Activated CD4-positive, alpha-beta T cell treated with anti-CD3 and anti-CD28 coated beads for 48 hours (primary cell): ENCODE results near the gene SOX21.

Experiments used
- DNase-seq: peaks from one replicate; pipeline ENCODE4 v3.0.0-alpha.2; 2020

SOX21 gene

DNA sequence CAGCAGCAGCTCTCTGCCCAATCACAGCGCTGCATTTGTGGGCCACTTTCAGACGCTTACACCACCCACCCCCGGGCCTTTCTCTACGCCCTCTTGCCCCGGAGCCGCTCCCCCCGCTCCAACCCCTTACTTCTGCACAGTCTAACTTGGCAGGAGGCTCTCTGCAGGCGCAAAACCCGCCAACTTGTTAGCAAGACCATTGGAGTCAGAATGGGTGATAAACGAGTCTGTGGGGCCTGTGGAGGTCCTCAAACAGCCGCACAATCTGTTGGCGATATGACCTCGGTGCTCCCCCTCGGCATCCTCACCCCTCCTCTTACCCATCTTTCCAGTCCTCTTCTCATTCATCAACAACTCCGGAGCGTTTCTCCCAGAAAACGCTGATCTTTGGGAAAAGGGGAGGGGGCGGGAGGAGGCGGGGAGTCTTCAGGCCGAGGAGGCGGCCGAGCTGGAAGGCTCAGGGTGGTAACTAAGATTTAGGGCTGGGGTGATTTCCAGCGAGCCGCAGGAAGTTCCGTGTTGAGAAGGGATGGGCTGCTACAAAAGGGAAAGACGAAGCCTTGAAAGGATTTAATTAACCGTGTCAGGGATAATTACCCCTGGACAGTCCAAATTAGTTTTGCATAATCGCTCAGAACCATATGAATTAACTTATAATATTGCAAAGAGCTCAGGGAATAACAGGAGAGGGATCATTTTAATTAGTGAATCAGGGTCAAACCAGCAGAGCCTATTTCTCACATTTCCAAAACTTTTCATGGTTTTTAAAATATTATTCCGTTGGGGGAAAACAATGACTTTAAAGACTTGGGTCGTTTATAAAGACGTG, 4.1 kb downstream of the SOX21 start:
- DNase-seq, result peak; percentile 12

GRCh38 chr13:94707400-94708021, 4.8 kb downstream of the SOX21 start:
- DNase-seq, result peak; percentile 17

DNA sequence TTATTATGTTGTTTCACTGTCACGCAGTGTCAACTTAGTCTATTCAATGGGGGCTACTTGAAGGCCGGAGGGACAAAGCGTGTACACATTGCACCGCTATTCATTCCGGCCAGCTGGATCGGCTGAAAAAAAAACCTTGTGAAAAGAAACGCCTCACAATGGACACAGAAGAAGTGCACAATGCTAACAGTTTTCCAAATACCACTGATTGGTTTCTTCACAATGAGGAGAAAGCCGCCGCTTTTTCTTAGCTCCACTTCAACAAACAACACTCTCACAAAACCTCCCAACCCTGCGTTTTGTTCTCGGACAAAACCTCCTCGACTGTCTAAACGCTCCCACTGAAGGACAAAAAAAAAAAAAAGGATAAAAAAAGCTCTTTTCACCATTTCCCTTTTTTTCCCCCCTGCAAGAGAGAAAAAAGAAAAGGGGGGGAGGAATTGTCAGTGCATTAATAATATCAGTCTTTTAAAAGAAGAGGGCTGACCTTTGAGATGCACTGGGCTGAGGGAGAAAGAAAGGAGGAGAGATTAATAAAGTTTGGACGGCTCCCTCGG, 5.4 kb downstream of the SOX21 start:
- DNase-seq, result no peak

DNA sequence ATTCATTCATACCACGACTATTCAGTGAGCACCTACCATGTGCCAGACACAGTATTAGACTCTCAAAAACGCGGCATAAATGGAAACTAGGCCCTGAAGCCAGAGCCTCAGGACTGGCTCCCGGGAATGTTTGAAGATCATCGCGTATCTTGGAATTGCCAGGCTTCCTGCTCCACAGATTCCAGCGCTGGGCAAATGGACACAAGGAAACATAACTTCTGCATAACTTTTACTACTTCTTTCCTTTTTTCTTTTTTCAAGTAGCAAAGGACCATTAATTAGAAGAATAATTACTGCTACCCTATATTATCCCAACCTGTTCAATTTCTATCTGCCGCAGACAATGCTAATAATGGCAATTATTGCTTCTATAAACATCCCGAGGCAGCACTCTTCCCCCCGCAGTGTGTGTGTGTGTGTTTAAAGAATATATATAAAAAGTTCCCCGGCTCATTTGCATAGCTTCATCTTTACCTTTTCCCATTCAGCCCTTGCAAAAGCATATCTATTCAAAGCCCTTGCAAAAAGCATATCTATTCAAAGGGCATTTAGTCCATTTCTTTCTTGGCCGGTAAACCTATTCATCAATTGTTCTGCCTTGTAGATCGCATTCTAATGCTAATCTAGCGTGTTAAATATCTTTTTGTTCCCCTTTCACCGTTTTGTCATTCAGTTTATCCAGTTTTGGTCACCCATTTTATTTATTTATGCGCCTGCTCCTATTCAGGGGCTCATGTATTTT, 6.1 kb downstream of the SOX21 start:
- no peak for DNase-seq

GRCh38 chr13:94705081-94706030, 7.0 kb downstream of the SOX21 start:
- DNase-seq, result peak; percentile 7

DNA sequence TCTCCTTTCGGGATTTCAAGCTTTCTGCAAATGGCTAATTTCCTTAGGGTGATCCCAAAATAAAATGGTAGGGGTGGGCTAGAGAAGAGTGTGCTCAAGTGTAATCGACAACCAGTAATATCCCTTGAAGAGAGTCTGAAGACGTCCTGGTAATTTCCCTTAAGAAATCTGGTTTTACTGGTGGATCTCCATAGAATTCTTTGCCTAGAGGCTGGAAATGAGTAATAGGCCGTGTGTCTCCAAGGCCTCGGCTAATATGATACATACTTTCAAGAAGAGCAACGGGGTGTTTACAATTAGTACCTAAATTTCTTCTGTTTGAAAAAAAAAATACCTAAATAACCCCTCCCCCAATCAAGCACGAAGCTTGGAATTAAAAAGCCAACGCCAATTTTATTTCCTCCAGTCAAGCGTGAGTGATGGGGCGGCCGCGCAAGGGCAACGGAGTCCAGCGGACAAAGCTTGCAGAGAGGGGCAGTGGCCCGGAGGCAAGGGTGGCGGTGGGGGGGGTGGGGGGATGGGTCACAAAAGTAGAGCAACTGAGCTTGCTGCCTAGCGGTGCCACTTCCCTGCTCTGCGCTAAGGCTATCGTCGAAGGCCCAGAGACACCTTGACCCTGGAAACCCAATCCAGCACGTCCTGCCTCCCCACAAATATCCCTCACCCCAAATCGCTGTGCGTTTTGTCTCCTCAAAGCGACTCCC, 7.8 kb downstream of the SOX21 start:
- DNase-seq, result no peak

DNA sequence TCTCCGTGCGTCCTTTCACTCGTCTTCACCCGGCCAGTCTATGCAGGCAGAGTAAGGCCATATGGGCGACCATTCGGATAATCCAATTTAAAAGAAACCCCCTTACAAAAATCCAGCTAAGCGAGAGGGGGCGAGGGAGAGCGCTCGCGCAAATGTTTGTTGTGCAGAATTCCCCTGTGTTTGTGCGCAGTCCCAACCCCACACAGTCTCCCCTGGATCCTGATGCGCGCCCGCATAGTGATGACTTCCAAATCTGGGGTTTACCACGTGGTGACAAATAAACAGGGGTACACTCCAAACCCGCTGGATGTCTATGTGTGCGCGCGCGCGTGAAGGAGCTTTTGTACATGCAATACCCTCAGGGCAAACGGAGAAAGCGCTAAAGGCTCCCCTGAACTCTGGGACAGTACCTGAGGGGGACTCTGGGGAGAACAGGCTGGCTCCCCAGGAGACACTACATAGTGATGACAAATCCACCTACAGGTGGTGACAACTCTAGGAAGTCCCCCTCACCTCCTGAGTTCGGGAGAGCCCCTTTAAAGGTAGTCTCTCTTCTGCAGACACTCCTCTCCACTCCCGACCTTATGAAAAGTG, 8.5 kb downstream of the SOX21 start:
- DNase-seq, result peak; percentile 19

DNA sequence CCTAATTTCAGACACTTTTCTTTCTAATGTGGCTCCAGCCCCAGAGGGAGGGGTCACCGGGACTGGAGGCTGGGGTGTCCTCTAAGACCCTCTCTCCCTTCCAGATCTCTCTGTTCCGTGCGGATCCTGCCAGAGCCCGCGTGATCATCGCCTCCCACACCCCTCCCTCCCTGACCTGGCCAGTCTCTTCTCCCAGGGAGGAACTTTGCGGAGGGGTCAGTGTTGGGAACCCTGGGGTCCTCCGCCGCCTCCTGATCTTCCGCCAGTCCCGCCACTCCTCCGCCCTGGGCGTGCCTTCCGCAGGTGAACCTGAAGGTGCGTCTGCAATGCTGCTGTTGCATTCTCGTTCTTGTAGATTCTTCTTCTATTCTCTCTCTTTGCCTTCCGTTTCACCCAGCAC, 9.1 kb downstream of the SOX21 start:
- DNase-seq, result peak; percentile 4

GRCh38 chr13:94702181-94703041, 9.9 kb downstream of the SOX21 start:
- peak; percentile 11 for DNase-seq

DNA sequence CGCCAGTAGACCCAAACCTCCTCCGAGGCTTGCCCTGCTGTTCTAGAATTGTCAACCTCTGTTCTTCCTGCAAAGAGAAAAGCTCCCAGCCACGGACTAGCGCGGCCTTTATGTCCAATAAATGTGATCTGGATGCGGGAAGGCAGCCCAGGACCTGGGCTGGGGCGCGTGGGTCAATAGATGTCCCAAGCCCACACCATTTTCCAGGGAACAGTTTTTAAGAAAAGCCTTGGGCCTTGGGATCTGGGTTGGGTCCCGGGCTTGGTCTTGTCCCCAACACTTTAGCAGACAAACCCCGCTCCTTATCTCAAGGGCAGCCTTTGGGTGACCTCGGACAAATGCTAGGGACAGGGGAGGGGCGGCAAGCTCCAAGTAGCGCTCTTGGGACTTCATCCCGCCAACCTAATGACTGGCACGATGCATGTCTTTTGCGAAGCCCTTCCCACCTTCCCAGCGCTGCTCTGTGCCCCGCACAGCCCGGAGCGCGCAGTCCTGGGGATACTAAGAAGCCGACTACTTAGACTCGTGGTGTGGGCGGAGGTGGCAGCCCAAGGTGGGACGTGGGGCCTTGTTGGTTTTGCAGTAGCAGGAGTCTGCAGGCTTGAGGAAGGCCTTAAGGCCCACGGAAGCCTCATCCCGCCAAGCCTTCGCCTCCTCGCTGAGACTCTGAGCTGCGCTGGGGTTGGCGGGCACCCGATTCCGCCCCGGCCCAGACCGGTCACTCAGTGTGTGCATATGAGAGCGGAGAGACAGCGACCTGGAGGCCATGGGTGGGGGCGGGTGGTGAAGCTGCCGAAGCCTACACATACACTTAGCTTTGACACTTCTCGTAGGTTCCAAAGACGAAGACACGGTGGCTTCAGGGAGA, 10.8 kb downstream of the SOX21 start:
- DNase-seq, result no peak

DNA sequence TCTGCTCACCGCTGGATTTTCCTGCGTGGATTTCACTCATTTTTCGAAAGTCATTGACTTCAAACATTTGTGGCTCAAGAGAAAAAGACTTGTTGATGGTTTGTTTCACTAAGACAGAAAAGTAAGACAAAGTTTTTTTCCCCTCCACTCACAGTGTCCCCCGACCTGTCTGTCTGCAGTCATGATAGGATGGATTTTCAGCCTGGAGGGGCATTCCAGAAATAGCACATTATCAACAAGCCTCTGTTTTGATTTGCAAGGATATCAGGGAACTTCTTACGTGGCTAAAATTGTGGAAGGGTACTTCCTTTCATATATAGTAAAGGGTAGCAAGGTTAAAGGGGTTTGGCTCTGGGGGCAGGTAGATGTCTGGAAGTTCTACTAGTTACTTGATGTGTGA, 11.8 kb downstream of the SOX21 start:
- no peak for DNase-seq

DNA sequence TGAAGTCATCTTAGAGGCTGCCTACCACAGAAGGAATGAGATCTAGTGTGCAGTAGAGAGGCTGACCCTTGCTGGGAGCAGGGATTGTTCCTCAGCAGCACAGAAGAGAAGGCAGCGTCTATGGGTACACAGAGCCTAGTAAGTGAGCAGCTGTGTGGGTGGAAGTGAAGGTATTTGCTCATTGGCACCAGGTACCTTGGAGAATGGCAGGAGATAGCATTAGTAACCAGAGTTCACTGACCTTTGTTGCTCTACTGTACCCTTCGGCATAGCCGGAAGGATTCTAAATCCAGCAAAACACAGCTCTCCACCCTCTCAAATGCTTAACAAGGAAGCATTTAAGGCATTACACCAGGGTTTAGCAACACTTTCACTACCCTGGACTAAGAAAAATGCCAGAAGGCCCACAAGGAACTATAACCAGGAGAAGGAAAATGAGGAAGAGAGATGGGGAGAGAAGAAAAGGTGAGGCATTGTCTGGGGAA, 12.3 kb downstream of the SOX21 start:
- no peak for DNase-seq

GRCh38 chr13:94696171-94696570, 16.2 kb downstream of the SOX21 start:
- no peak for DNase-seq

DNA sequence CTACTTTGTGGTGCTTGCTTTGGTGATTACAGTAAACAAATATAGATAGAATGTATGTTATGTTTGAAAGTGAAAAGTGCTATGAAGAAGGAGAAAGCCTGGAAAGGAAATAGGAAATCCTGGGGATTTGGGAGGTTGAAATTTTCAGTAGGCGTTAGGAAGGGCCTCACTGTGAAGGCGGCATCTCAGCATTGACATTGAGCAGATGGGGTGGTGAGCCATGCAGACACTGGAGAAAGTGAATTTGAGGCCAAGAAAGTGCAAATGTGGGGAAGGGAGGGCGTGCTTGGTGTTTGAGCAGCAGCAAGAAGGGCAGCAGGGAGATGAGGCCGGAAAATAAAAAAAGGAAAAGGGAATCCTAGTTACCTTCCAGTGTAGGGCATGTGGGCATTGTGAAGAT, 20.3 kb downstream of the SOX21 start:
- DNase-seq, result no peak

- no peak for DNase-seq
Measured at GRCh38 chr13:94683409-94683808, 28.9 kb downstream of the SOX21 start.

DNA sequence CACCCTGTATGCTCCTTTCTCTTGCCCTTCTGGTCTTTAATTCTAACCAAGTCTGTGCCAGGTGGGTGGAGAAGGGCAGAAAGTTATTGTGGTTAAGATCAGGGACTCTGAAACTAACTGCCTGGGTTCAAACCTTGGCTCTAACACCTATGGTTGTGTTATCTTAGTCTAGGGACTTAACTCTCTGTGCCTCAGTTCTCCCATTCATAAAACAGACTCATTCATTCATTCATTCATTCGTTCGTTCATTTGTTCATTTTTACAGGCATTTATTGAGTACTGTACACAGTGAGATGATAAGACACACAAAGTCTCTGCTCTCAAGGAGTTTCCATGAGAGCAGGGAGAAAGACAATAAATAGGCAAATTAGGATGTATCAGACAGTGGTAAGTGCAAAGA, 30.1 kb downstream of the SOX21 start:
- DNase-seq, result no peak

GRCh38 chr13:94679614-94680013, 32.7 kb downstream of the SOX21 start:
- DNase-seq, result no peak

DNA sequence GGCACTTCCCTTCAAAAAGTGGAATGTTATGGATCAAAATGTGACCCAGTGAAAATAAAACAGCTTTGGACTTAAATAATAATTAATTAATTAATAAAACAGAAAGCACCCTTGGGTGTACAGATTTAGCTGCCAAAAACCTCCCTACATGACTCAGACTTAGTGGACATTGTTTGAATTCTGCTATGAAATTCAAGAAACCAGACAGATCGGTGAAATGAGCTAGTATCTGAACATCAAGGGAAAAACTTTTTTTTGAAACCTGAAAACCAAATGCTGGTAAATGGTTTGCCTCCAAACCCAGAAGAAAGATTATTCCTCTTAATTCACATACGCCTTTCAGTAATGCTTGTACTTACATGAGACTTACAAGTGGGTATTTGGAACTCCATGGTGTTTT, 33.5 kb downstream of the SOX21 start:
- DNase-seq, result no peak

DNA sequence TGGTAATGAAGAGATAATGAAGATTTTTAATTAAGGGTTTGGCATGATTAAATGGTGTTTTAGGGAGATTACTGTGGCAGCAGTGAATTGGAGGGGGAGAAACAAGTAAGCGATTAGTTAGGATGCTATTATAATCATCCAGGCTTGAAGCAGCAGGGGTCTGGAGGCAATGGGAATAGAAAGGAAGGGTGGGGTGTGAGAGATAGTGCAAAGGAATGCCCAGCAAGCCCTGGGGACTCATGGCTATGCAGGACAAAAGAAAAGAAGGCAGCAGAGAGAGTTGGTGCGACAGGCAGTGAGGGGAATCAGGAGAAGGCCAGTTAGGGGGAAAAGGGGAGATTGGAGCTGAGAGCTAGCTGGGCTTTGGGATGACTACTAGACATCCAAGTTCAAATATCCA, 34.5 kb downstream of the SOX21 start:
- DNase-seq, result no peak
